SK-N-SH treated with all-trans-retinoic acid at 6 μM for 48 hours (cell line): ENCODE measurements around the gene FBXW4.

Experiments
- ARNTL ChIP-seq: fragments of 450-650 bp; formaldehyde crosslinking; IDR thresholded peaks from 2 replicates; pipeline ENCODE4 v1.5.0; 2020; ENCODE audit warnings: low read depth, mild to moderate bottlenecking, moderate library complexity, borderline replicate concordance
- BACH2 ChIP-seq: fragments of 250-450 bp; sonication (Bioruptor Pico); IDR thresholded peaks from 2 replicates; pipeline ENCODE4 v1.9.0; 2021; ENCODE audit warnings: mild to moderate bottlenecking, borderline replicate concordance
- CREB5 ChIP-seq: fragments of 250-450 bp; sonication (Bioruptor Pico); IDR thresholded peaks from 2 replicates; pipeline ENCODE4 v1.5.1; 2020; ENCODE audit warnings: low read depth, mild to moderate bottlenecking, moderate library complexity
- GLIS3 ChIP-seq: fragments of 250-450 bp; sonication (Bioruptor Pico); IDR thresholded peaks from 2 replicates; pipeline ENCODE4 v1.5.0; 2020; ENCODE audit warnings: mild to moderate bottlenecking, moderate library complexity
- PATZ1 ChIP-seq: fragments of 250-450 bp; sonication (Bioruptor Pico); IDR thresholded peaks from 2 replicates; pipeline ENCODE4 v1.8.0; 2020; ENCODE audit warnings: mild to moderate bottlenecking, moderate library complexity, borderline replicate concordance
- PPARA ChIP-seq: fragments of 250-450 bp; sonication (Bioruptor Pico); IDR thresholded peaks from 2 replicates; pipeline ENCODE4 v1.5.0; 2020; ENCODE audit warnings: mild to moderate bottlenecking, borderline replicate concordance
- RARB ChIP-seq: fragments of 250-450 bp; sonication (Bioruptor Pico); IDR thresholded peaks from 2 replicates; pipeline ENCODE4 v1.8.0; 2021; ENCODE audit warnings: mild to moderate bottlenecking, moderate library complexity
- SNAI2 ChIP-seq: fragments of 250-450 bp; sonication (Bioruptor Pico); IDR thresholded peaks from 2 replicates; pipeline ENCODE4 v1.5.0; 2020; ENCODE audit warnings: mild to moderate bottlenecking, moderate library complexity
- TCF4 ChIP-seq: fragments of 250-450 bp; sonication (Bioruptor Pico); IDR thresholded peaks from 2 replicates; pipeline ENCODE4 v1.8.0; 2021; ENCODE audit warnings: mild to moderate bottlenecking, moderate library complexity, borderline replicate concordance
- TOX ChIP-seq: fragments of 250-450 bp; sonication (Bioruptor Pico); IDR thresholded peaks from 2 replicates; pipeline ENCODE4 v1.8.0; 2021; ENCODE audit warnings: mild to moderate bottlenecking, moderate library complexity, borderline replicate concordance
- ZC3H10 ChIP-seq: fragments of 250-450 bp; sonication (Bioruptor Pico); IDR thresholded peaks from 2 replicates; pipeline ENCODE4 v1.5.1; 2021; ENCODE audit warnings: mild to moderate bottlenecking, moderate library complexity
- ZFP30 ChIP-seq: fragments of 450-650 bp; formaldehyde crosslinking; IDR thresholded peaks from 2 replicates; pipeline ENCODE4 v1.5.0; 2022; ENCODE audit warnings: mild to moderate bottlenecking, moderate library complexity
- TF ChIP-seq, protein P1 (sequence below): fragments of 250-450 bp; sonication (Bioruptor Pico); IDR thresholded peaks from 2 replicates; pipeline ENCODE4 v1.8.0; 2021; ENCODE audit warnings: low read depth, mild to moderate bottlenecking, moderate library complexity, borderline replicate concordance
- TF ChIP-seq, protein P2 (sequence below): fragments of 250-450 bp; sonication (Bioruptor Pico); IDR thresholded peaks from 2 replicates; pipeline ENCODE4 v1.5.1; 2021; ENCODE audit warnings: mild to moderate bottlenecking, moderate library complexity

DNA sequence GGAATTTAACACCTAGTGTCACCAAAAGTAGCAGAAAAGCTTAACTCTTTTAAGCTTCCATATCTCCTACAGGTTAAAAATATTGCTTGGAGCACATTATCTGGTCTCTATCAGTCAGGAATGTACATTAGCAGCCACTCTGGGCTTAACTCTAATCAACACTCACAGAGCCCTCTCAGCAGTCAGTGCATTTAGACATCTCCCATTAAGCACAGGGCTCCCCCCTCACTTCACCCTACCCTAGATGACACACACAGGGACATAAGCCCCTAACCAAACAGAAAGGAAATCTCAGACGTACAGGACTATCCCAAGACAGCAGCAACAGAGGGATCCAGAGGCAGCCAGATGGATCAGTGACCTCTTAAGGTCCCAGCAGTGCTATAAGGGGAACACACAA is 26.4 kb downstream of the FBXW4 start:
- TF ChIP-seq, protein P1, sequence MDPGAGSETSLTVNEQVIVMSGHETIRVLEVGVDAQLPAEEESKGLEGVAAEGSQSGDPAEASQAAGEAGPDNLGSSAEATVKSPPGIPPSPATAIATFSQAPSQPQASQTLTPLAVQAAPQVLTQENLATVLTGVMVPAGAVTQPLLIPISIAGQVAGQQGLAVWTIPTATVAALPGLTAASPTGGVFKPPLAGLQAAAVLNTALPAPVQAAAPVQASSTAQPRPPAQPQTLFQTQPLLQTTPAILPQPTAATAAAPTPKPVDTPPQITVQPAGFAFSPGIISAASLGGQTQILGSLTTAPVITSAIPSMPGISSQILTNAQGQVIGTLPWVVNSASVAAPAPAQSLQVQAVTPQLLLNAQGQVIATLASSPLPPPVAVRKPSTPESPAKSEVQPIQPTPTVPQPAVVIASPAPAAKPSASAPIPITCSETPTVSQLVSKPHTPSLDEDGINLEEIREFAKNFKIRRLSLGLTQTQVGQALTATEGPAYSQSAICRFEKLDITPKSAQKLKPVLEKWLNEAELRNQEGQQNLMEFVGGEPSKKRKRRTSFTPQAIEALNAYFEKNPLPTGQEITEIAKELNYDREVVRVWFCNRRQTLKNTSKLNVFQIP = no peak
- TF ChIP-seq SNAI2 (no peak), PATZ1 (CRISPR knock-in tag) (no peak), GLIS3 (no peak), ARNTL (CRISPR knock-in tag) (no peak), ZFP30 (no peak), CREB5 (CRISPR knock-in tag) (no peak), BACH2 (no peak), TOX (CRISPR knock-in tag) (no peak), RARB (CRISPR knock-in tag) (no peak), PPARA (CRISPR knock-in tag) (no peak), ZC3H10 (CRISPR knock-in tag) (no peak), TCF4 (CRISPR knock-in tag) (no peak)
- TF ChIP-seq, protein P2, sequence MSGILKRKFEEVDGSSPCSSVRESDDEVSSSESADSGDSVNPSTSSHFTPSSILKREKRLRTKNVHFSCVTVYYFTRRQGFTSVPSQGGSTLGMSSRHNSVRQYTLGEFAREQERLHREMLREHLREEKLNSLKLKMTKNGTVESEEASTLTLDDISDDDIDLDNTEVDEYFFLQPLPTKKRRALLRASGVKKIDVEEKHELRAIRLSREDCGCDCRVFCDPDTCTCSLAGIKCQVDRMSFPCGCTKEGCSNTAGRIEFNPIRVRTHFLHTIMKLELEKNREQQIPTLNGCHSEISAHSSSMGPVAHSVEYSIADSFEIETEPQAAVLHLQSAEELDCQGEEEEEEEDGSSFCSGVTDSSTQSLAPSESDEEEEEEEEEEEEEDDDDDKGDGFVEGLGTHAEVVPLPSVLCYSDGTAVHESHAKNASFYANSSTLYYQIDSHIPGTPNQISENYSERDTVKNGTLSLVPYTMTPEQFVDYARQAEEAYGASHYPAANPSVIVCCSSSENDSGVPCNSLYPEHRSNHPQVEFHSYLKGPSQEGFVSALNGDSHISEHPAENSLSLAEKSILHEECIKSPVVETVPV (CRISPR knock-in tag) = no peak
